GM12878 (cell line): ENCODE measurements around the gene ACAP1. TPM values are rescaled to one million over a fixed set of nuclear protein-coding genes. Genes with fewer than 3 reads are reported as not detected.

Experiments used
- ATAC-seq: fragments of 200-7000 bp; cut with Tn5 transposase; 3 replicates; pipeline ENCODE4 v1.9.1; 2020; ENCODE audit warnings: mild to moderate bottlenecking, moderate library complexity
- BruUV-seq: library from RNA; stranded (reverse); fragments of 400-500 nt; replicated peaks from 2 replicates; lab custom pipeline; 2021; lab: Mats Ljungman, UMichigan
- CTCF ChIA-PET: fragments of 300-600 bp; sonication (Branson Sonifier 250); formaldehyde crosslinking; extraction: SDS; loops from one replicate; lab custom pipeline; 2021; ENCODE audit warnings: inconsistent platforms; lab: Yijun Ruan, JAX
- POLR2A ChIA-PET: fragments of 350-600 bp; formaldehyde crosslinking; extraction: SDS; loops from one replicate; lab custom pipeline; 2021; ENCODE audit warnings: inconsistent platforms; lab: Charles Lee
- RAD21 ChIA-PET: fragments of 300-600 bp; sonication (Branson Sonifier 250); formaldehyde crosslinking; loops from one replicate; lab custom pipeline; 2023; ENCODE audit warnings: antibody characterized with exemption; ENCODE audit not compliant: unreplicated experiment; lab: Charles Lee
- SMC1A ChIA-PET: fragments of 300-600 bp; sonication (Branson Sonifier 250); formaldehyde crosslinking; loops from one replicate; lab custom pipeline; 2023; ENCODE audit not compliant: unreplicated experiment, uncharacterized antibody; lab: Charles Lee
- DNase-seq: peaks from one replicate; pipeline ENCODE4 v3.0.0-alpha.2; 2011; ENCODE audit warnings: low read depth, low spot score
- FAIRE-seq: peaks from 3 replicates; lab custom pipeline; 2011; peaks lifted over from hg19 to GRCh38; lab: Jason Lieb, UNC
- H2AFZ ChIP-seq: 2 replicates; pipeline ENCODE4 v1.6.0; 2011; ENCODE audit warnings: low read depth, low read length, control low read depth; ENCODE audit not compliant: control insufficient read depth
- H3K27ac ChIP-seq: 2 replicates; pipeline ENCODE4 v1.5.1; 2011; ENCODE audit warnings: control low read depth; ENCODE audit not compliant: control insufficient read depth, insufficient read depth
- H3K27me3 ChIP-seq, 2 experiments: replicated peaks in 1 of 2; 2 replicates each; pipeline versions ENCODE4 v1.6.0 to v1.6.1; 2011; ENCODE audit warnings: low read length in 1 of 2; ENCODE audit not compliant: control insufficient read depth in 2 of 2, insufficient read depth in 2 of 2
- H3K36me3 ChIP-seq, 2 experiments: 2 replicates each; pipeline ENCODE4 v1.5.1; 2011; ENCODE audit warnings: low read length in 1 of 2; ENCODE audit not compliant: control insufficient read depth in 2 of 2, insufficient read depth in 2 of 2
- H3K4me1 ChIP-seq: 2 replicates; pipeline ENCODE4 v1.6.1; 2011; ENCODE audit warnings: mild to moderate bottlenecking, low read length, moderate library complexity, mixed read lengths; ENCODE audit not compliant: control insufficient read depth, insufficient read depth
- H3K4me2 ChIP-seq: 2 replicates; pipeline ENCODE4 v1.6.0; 2011; ENCODE audit warnings: control low read depth; ENCODE audit not compliant: control insufficient read depth, insufficient read depth
- H3K4me3 ChIP-seq: fragments of 200-600 bp; sonication (generic); 2 replicates; pipeline ENCODE4 v1.5.1; 2016
- H3K79me2 ChIP-seq: 2 replicates; pipeline ENCODE4 v1.6.0; 2011; ENCODE audit warnings: low read length; ENCODE audit not compliant: control insufficient read depth, insufficient read depth
- H3K9ac ChIP-seq: 2 replicates; pipeline ENCODE4 v1.8.0; 2011; ENCODE audit warnings: low read length, control low read depth, mixed read lengths; ENCODE audit not compliant: control insufficient read depth, insufficient read depth
- H3K9me3 ChIP-seq: replicated peaks from 3 replicates; pipeline ENCODE4 v1.5.1; 2011; ENCODE audit warnings: mild to moderate bottlenecking, low read length; ENCODE audit not compliant: control insufficient read depth, insufficient read depth
- H4K20me1 ChIP-seq: 2 replicates; pipeline ENCODE4 v1.6.0; 2011; ENCODE audit not compliant: control insufficient read depth, insufficient read depth
- CREB1 ChIP-seq: IDR thresholded peaks from 2 replicates; pipeline ENCODE4 v1.6.1; 2012; ENCODE audit warnings: low read depth, mild to moderate bottlenecking, inconsistent platforms
- GABPA ChIP-seq: IDR thresholded peaks from 2 replicates; pipeline ENCODE4 v1.6.1; 2014; ENCODE audit warnings: antibody characterized with exemption, low read depth, mild to moderate bottlenecking, inconsistent platforms
- HCFC1 ChIP-seq: fragments of 150-350 bp; IDR thresholded peaks from 2 replicates; pipeline ENCODE4 v1.6.1; 2014; ENCODE audit warnings: low read length
- KLF5 ChIP-seq: fragments of 450-650 bp; IDR thresholded peaks from 2 replicates; pipeline ENCODE4 v1.6.1; 2014; ENCODE audit warnings: mild to moderate bottlenecking; ENCODE audit not compliant: partially characterized antibody
- MEF2A ChIP-seq: IDR thresholded peaks from 2 replicates; pipeline ENCODE4 v1.6.1; 2011; ENCODE audit warnings: low read depth, mild to moderate bottlenecking, low read length, moderate library complexity; ENCODE audit not compliant: insufficient read depth
- MTA3 ChIP-seq: IDR thresholded peaks from 2 replicates; pipeline ENCODE4 v1.6.1; 2012; ENCODE audit warnings: low read length, inconsistent platforms, borderline replicate concordance
- MYB ChIP-seq: fragments of 150-350 bp; IDR thresholded peaks from 2 replicates; pipeline ENCODE4 v1.6.1; 2014; ENCODE audit warnings: mild to moderate bottlenecking, low read depth, low read length, borderline replicate concordance
- NFYA ChIP-seq: IDR thresholded peaks from 2 replicates; pipeline ENCODE4 v1.6.1; 2011; ENCODE audit warnings: low read depth, mild to moderate bottlenecking, low read length, improper control_type of control experiment, borderline replicate concordance
- NR2F1 ChIP-seq: fragments of 450-650 bp; conservative IDR thresholded peaks from 2 replicates; pipeline ENCODE4 v1.6.1; 2017; ENCODE audit warnings: mild to moderate bottlenecking
- POLR2A ChIP-seq: IDR thresholded peaks from 2 replicates; pipeline ENCODE4 v1.6.1; 2011; ENCODE audit warnings: low read depth, mild to moderate bottlenecking, low read length
- SIX5 ChIP-seq: IDR thresholded peaks from 2 replicates; pipeline ENCODE4 v1.6.1; 2011; ENCODE audit warnings: mild to moderate bottlenecking, low read depth, low read length, moderate library complexity; ENCODE audit not compliant: severe bottlenecking
- SKIL ChIP-seq: fragments of 450-650 bp; IDR thresholded peaks from 2 replicates; pipeline ENCODE4 v1.6.1; 2017; ENCODE audit warnings: mild to moderate bottlenecking, low read depth, inconsistent platforms; ENCODE audit not compliant: poor library complexity, severe bottlenecking
- SMC3 ChIP-seq: IDR thresholded peaks from 2 replicates; pipeline ENCODE4 v1.6.1; 2011; ENCODE audit warnings: low read length, improper control_type of control experiment, borderline replicate concordance
- SP1 ChIP-seq: IDR thresholded peaks from one replicate; pipeline ENCODE4 v1.6.1; 2011; ENCODE audit warnings: low read depth, low read length
- TARDBP ChIP-seq: IDR thresholded peaks from 2 replicates; pipeline ENCODE4 v1.6.1; 2016; ENCODE audit warnings: borderline replicate concordance
- WGBS: methylation state at CpG from one replicate; pipeline ENCODE4 v1.1.6; 2016; ENCODE audit warnings: low lambda C conversion rate; ENCODE audit not compliant: insufficient replicate concordance, insufficient coverage; ENCODE audit errors: missing lambda C conversion rate; 5-methylcytosine and 5-hydroxymethylcytosine counted together
- in situ Hi-C: fragments of 300-500 bp; cut with MboI; formaldehyde crosslinking; loops from 9 replicates; pipeline ENCODE4 v1.14.3; 2018; ENCODE audit warnings: mixed read lengths
- intact Hi-C: fragments of 100-400 bp; cut with micrococcal nuclease; formaldehyde crosslinking; loops from one replicate; pipeline ENCODE4 v1.14.2; 2022; ENCODE audit not compliant: unreplicated experiment
- polyA plus RNA-seq, 11 experiments: library from polyadenylated mRNA; depleted of rRNA in 4 of 11; unstranded in 6 of 11; stranded (reverse) in 5 of 11; fragments of >200 nt; fragmentation: Nextera tagmentation in 4 of 11; fragmentation: Illumina TruSeq in 1 of 11; extraction: Ambion mirVana in 4 of 11; extraction: Trizol in 1 of 11; gene quantifications; 1 replicate in 1 of 11; 2 replicates in 10 of 11; pipeline versions ENCODE4 v1.2.1 to v1.2.3, GENCODE V29; 2011 to 2016; ENCODE audit warnings: inconsistent platforms in 2 of 11, missing spikeins in 2 of 11, low read depth in 1 of 11
- total RNA-seq, 4 experiments: library from RNA; depleted of rRNA in 3 of 4; stranded (reverse); fragments of >200 nt in 3 of 4; fragmentation: Illumina TruSeq in 1 of 4; extraction: Trizol in 1 of 4; gene quantifications; 2 replicates each; pipeline versions ENCODE4 v1.2.1 to v1.2.3, GENCODE V29; 2013 to 2021

The ACAP1 gene
- total and polyA plus RNA-seq, 10 of the 15 experiments (the other 5 are each of a cell fraction or from before 2014, with no cell fraction given) = 5.7 to 245 (median 118) TPM

DNA sequence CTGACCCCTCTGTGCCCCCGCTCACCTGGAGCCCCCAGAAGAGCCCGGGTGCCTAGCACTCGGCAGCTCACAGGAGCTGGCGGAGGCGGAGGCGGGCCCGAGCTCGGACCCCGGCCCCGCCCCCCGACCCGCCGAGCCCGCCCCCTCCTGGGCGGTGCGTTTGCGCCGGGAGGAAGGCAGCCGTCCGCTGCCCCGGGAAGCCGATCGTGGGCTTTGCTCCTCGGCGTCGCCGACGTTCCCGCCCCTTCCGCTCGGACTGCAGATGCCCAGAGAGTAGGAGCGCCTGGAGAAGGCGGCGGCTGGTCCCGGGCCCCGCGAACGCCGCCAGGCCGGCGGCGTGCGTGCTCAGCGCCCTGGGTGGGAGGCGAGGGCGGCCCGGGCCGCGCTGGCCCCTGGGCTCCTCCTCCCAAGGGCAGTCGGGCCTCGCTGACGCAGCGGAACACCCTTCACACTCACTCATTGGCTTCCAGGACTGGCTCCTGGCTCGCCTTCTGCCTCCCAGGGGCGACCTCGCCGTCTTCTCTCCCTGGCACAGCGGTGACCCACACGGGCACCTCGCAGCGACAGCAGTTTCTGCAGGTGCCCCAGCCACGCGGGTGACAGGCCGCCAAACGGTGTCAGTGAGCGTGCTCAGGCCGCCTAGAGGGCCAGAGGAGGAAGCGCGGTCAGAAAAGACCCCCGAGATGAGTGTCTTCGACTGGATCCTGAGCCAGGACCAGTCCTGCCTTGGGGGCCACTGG lies 58.3 kb downstream of the ACAP1 start, which contains the start of gene PLSCR3 (continued):
- TF ChIP-seq NR2F1 (peak; percentile 22; the same call in 1 of the 2 replicates), POLR2A (peak; percentile 83), SP1 (peak; percentile 3)
- TF ChIP-seq, all 136 proteins: peak for 25

DNA sequence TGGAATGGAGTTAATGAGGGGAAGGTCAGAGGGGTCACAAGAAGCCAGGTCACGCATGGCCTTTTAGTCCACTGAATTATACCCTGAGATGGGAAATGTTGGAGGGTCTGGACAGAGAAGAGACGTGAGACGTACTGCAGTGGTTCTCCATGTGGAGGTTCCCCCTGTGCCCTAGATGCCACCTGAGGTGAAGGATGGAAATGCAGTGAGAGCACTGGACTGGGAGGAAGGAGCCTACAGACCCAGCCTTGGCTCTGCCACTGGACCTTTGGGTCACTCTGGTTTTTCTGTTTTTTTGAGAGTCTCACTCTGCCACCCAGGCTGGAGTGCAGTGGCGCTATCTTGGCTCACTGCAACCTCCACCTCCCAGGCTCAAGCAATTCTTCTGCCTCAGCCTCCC lies 59.8 kb downstream of the ACAP1 start:
- intact Hi-C loops = no loop called here
- no TSS peak for BruUV-seq
- Histone ChIP-seq H3K79me2 (peaks cover 2% of the 10 kb centered on the region), H2AFZ (no peak overlapping the region), H3K4me1 (no peaks in the 10 kb centered on the region), H3K27ac (no peak overlapping the region), H3K27me3 (no peaks in the 10 kb centered on the region), H3K9ac (no peak overlapping the region), H4K20me1 (no peaks in the 10 kb centered on the region), H3K4me2 (no peak overlapping the region), H3K9me3 (no peaks in the 10 kb centered on the region), H3K36me3 (no peaks in the 10 kb centered on the region), H3K4me3 (no peak overlapping the region)
- ChIA-PET SMC1A (no interaction called here), POLR2A (interaction anchor here (3.2 kb wide), 1 partner anchor 7 kb away, joined by 23 read pairs; the partner anchor contains the start of gene TMEM256), CTCF (no interaction called here), RAD21 (no interaction called here)
- FAIRE-seq (no peak), ATAC-seq (no peak), DNase-seq (no peak)
- WGBS = 96% methylated on average over 4 of the region's 4 CpGs
- no peak for TF ChIP-seq MYB
- no peak for TF ChIP-seq POLR2A
- in situ Hi-C loops = no loop called here

DNA sequence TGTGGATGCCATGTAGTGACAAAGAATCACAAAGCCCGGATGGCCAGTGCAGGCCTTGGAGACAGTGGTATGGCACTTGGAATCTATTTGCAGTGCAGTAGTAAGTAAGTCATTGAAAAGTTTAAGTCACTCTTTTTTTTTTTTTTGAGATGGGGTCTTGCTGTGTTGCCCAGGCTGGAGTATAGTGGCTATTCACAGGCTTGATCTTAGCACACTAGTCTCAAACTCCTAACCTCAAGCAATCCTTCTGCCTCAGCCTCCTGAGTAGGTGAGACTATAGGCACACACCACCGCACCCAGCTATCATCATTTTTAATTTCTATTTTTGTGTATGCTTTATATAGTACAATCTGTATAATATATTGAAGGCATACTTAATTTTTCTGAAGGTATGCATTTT lies 62.3 kb downstream of the ACAP1 start:
- FAIRE-seq = no peak
- DNase-seq = no peak
- no TSS peak for BruUV-seq
- intact Hi-C loops = no loop called here
- Histone ChIP-seq H3K9ac (no peak overlapping the region), H3K36me3 (no peaks in the 10 kb centered on the region), H3K4me2 (no peak overlapping the region), H3K9me3 (no peaks in the 10 kb centered on the region), H3K4me3 (no peak overlapping the region), H4K20me1 (no peaks in the 10 kb centered on the region), H3K79me2 (peaks cover 1% of the 10 kb centered on the region), H2AFZ (no peak overlapping the region), H3K4me1 (peaks cover 3% of the 10 kb centered on the region; the same call in 1 of the 2 replicates), H3K27ac (no peak overlapping the region), H3K27me3 (no peaks in the 10 kb centered on the region)
- WGBS = 100% methylated on average over 2 of the region's 2 CpGs
- ChIA-PET RAD21 (no interaction called here), SMC1A (interaction anchor here (1.4 kb wide), 1 partner anchor 37 kb away, joined by 5 read pairs; the partner anchor contains the start of gene TMEM102), CTCF (interaction anchor here (1.3 to 1.6 kb wide), 2 partner anchors 42 to 162 kb away, joined by 4 to 5 read pairs; no protein-coding TSS in a partner anchor), POLR2A (interaction anchor here (0.7 kb wide), 1 partner anchor 355 kb away, joined by 4 read pairs; the partner anchor contains the start of gene SLC16A11)
- in situ Hi-C loops = no loop called here
- no peak for ATAC-seq
- no peak for TF ChIP-seq NFYA
- TF ChIP-seq MEF2A = no peak
- no peak for TF ChIP-seq MTA3
- no peak for TF ChIP-seq SMC3
- no peak for TF ChIP-seq SKIL
- TF ChIP-seq SIX5 = no peak
- TF ChIP-seq TARDBP = no peak
- TF ChIP-seq GABPA = no peak
- no peak for TF ChIP-seq HCFC1
- no peak for TF ChIP-seq KLF5
- TF ChIP-seq CREB1 = no peak
